WTC11 (cell line): ENCODE results near the gene PARVB. TPM values are rescaled to one million over a fixed set of nuclear protein-coding genes. Genes with fewer than 3 reads are reported as not detected.
A peak's percentile ranks its signal among the peaks of the same experiment; 100 is the strongest.

Experiments used
- ATAC-seq: fragments of 200-7000 bp; cut with Tn5 transposase; 2 replicates; pipeline ENCODE4 v1.10.0; 2021; ENCODE audit warnings: mild to moderate bottlenecking, moderate library complexity
- CTCF ChIA-PET: fragments of 300-600 bp; sonication (Branson Sonifier 250); formaldehyde crosslinking; loops from one replicate; lab custom pipeline; 2021; ENCODE audit warnings: antibody characterized with exemption; lab: Charles Lee
- POLR2A ChIA-PET: fragments of 350-600 bp; sonication (Branson Sonifier 250); formaldehyde crosslinking; loops from one replicate; lab custom pipeline; 2021; ENCODE audit warnings: antibody characterized with exemption; lab: Charles Lee
- DNase-seq: peaks from one replicate; pipeline ENCODE4 v3.0.0; 2021; ENCODE audit warnings: low spot score
- H3K27ac Mint-ChIP-seq: 2 replicates; pipeline ENCODE4 v1.8.0; 2021; ENCODE audit warnings: mixed read lengths
- H3K27me3 Mint-ChIP-seq: 2 replicates; pipeline ENCODE4 v1.8.0; 2021; ENCODE audit warnings: low read depth, mild to moderate bottlenecking, moderate library complexity, mixed read lengths
- H3K36me3 Mint-ChIP-seq: 2 replicates; pipeline ENCODE4 v1.8.0; 2021; ENCODE audit warnings: mixed read lengths
- H3K4me1 Mint-ChIP-seq: 2 replicates; pipeline ENCODE4 v1.8.0; 2022; ENCODE audit warnings: mixed read lengths
- H3K4me3 Mint-ChIP-seq: 2 replicates; pipeline ENCODE4 v1.8.0; 2021; ENCODE audit warnings: mild to moderate bottlenecking, moderate library complexity, mixed read lengths
- H3K9me3 Mint-ChIP-seq: 2 replicates; pipeline ENCODE4 v1.8.0; 2021; ENCODE audit warnings: mixed read lengths
- CBFB ChIP-seq: sonication (generic); formaldehyde crosslinking; IDR thresholded peaks from 2 replicates; pipeline ENCODE4 v1.8.1; 2022; ENCODE audit warnings: mild to moderate bottlenecking, low read depth, missing genetic modification reagents
- ESRRA ChIP-seq: sonication (generic); formaldehyde crosslinking; IDR thresholded peaks from 2 replicates; pipeline ENCODE4 v1.8.1; 2022; ENCODE audit warnings: mild to moderate bottlenecking, missing genetic modification reagents, borderline replicate concordance
- GRHL2 ChIP-seq: fragments of 250-450 bp; sonication (Bioruptor Pico); IDR thresholded peaks from 2 replicates; pipeline ENCODE4 v1.8.0; 2022; ENCODE audit warnings: mild to moderate bottlenecking, moderate library complexity; ENCODE audit not compliant: insufficient replicate concordance, severe bottlenecking
- IRF2 ChIP-seq: sonication (generic); formaldehyde crosslinking; IDR thresholded peaks from 2 replicates; pipeline ENCODE4 v1.8.0; 2022; ENCODE audit warnings: low read depth, missing genetic modification reagents, borderline replicate concordance
- JAZF1 ChIP-seq: fragments of 250-450 bp; sonication (Bioruptor Pico); IDR thresholded peaks from 2 replicates; pipeline ENCODE4 v1.9.0; 2021; ENCODE audit warnings: moderate library complexity, mild to moderate bottlenecking, inconsistent platforms
- NFYB ChIP-seq: sonication (generic); formaldehyde crosslinking; conservative IDR thresholded peaks from 2 replicates; pipeline ENCODE4 v1.8.0; 2022; ENCODE audit warnings: low read depth, missing genetic modification reagents
- NR3C1 ChIP-seq: sonication (generic); formaldehyde crosslinking; conservative IDR thresholded peaks from 2 replicates; pipeline ENCODE4 v1.8.1; 2023; ENCODE audit warnings: low read depth, mild to moderate bottlenecking, missing genetic modification reagents
- PRRX2 ChIP-seq: fragments of 250-450 bp; sonication (Bioruptor Pico); IDR thresholded peaks from 2 replicates; pipeline ENCODE4 v1.8.0; 2021; ENCODE audit warnings: mild to moderate bottlenecking
- SMAD4 ChIP-seq: sonication (generic); formaldehyde crosslinking; IDR thresholded peaks from 2 replicates; pipeline ENCODE4 v1.8.0; 2022; ENCODE audit warnings: mild to moderate bottlenecking, missing genetic modification reagents
- TEAD1 ChIP-seq: sonication (generic); formaldehyde crosslinking; IDR thresholded peaks from 2 replicates; pipeline ENCODE4 v1.8.0; 2022; ENCODE audit warnings: mild to moderate bottlenecking, missing genetic modification reagents
- ZNF219 ChIP-seq: sonication (generic); formaldehyde crosslinking; IDR thresholded peaks from 2 replicates; pipeline ENCODE4 v1.8.0; 2023; ENCODE audit warnings: missing genetic modification reagents, mild to moderate bottlenecking, borderline replicate concordance
- ZNF232 ChIP-seq: sonication (generic); formaldehyde crosslinking; IDR thresholded peaks from 2 replicates; pipeline ENCODE4 v1.8.0; 2022; ENCODE audit warnings: mild to moderate bottlenecking, missing genetic modification reagents
- ZNF317 ChIP-seq: sonication (generic); formaldehyde crosslinking; IDR thresholded peaks from 2 replicates; pipeline ENCODE4 v1.8.1; 2023; ENCODE audit warnings: low read depth, mild to moderate bottlenecking, moderate library complexity, missing genetic modification reagents, borderline replicate concordance
- total RNA-seq: library from RNA; stranded (reverse); gene quantifications from 3 replicates; pipeline ENCODE4 v1.2.3, GENCODE V29; 2021
- TF ChIP-seq, protein P1 (sequence below): fragments of 250-450 bp; sonication (Bioruptor Pico); IDR thresholded peaks from 2 replicates; pipeline ENCODE4 v1.9.0; 2021; ENCODE audit warnings: moderate library complexity, mild to moderate bottlenecking, inconsistent platforms, borderline replicate concordance
- TF ChIP-seq, protein P2 (sequence below): sonication (generic); formaldehyde crosslinking; IDR thresholded peaks from 2 replicates; pipeline ENCODE4 v1.8.1; 2023; ENCODE audit warnings: mild to moderate bottlenecking, missing genetic modification reagents, moderate library complexity
- TF ChIP-seq, protein P3 (sequence below): sonication (generic); formaldehyde crosslinking; IDR thresholded peaks from 2 replicates; pipeline ENCODE4 v1.8.1; 2022; ENCODE audit warnings: low read depth, missing genetic modification reagents, borderline replicate concordance
- TF ChIP-seq, protein P4 (sequence below): fragments of 250-450 bp; sonication (Bioruptor Pico); IDR thresholded peaks from 2 replicates; pipeline ENCODE4 v1.8.0; 2021; ENCODE audit warnings: mild to moderate bottlenecking
- TF ChIP-seq, protein P5 (sequence below): sonication (generic); formaldehyde crosslinking; IDR thresholded peaks from 2 replicates; pipeline ENCODE4 v1.8.0; 2022; ENCODE audit warnings: mild to moderate bottlenecking, missing genetic modification reagents
- TF ChIP-seq, protein P6 (sequence below): sonication (generic); formaldehyde crosslinking; IDR thresholded peaks from 2 replicates; pipeline ENCODE4 v1.8.1; 2022; ENCODE audit warnings: low read depth, mild to moderate bottlenecking, moderate library complexity, missing genetic modification reagents, borderline replicate concordance
- TF ChIP-seq, protein P7 (sequence below): sonication (generic); formaldehyde crosslinking; IDR thresholded peaks from 2 replicates; pipeline ENCODE4 v1.8.1; 2022; ENCODE audit warnings: mild to moderate bottlenecking, missing genetic modification reagents, moderate library complexity, borderline replicate concordance
- TF ChIP-seq, protein P8 (sequence below): sonication (generic); formaldehyde crosslinking; IDR thresholded peaks from 2 replicates; pipeline ENCODE4 v1.8.1; 2023; ENCODE audit warnings: mild to moderate bottlenecking, missing genetic modification reagents, moderate library complexity

The PARVB gene
- total RNA-seq, 1 experiment from 2014 or later, result 3.3 TPM

DNA sequence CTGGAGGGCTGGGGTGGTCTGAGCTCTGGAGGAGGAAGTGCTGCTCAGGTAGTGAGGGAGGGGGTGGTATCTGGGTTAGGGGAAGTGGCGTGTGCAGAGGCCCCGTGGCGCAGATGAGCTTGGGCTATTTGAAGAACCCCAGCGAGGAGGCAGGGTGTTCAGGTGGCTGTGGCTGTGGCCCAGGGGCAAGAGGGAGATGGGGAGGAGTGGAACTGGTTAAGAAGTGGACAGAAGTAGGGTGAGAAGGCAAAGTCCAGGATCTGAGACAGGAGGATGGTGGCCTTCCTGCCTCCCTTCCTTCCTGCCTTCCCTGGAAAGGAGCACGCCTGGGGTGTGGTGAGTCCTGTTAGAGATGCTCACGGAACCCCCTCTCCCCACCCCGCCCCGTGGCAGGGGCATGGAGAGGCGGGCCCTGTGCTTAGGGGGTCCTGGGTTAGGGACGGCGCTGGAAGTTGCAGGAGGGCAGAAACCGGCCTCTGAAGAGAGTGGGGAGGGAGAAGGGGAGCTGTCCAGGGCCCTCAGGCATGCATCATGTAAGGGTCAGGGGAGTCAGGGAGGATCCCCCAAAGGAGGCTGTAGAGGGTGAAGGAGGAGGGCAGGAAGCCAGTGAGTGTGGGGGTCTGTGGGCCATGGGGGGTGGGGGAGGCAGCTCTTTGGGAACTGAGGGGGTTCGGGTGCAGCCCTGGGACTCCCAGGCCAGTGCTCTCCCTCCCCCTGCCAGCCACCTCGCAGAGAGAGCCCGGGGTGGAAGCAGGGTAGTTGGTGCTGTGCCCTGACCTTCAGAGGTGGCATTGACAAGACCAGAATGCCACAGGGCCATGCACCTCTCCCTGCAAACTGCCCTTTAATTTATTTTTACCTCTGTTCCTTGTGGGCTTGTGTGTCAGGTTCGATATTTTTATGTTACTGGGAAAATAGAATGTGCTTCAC is 92.9 kb downstream of the PARVB start:
- TF ChIP-seq NFYB, result no peak
- no peak for TF ChIP-seq GRHL2
- TF ChIP-seq, protein P1, sequence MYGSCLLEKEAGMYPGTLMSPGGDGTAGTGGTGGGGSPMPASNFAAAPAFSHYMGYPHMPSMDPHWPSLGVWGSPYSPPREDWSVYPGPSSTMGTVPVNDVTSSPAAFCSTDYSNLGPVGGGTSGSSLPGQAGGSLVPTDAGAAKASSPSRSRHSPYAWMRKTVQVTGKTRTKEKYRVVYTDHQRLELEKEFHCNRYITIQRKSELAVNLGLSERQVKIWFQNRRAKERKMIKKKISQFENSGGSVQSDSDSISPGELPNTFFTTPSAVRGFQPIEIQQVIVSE (CRISPR knock-in tag), result no peak
- no peak for TF ChIP-seq NR3C1 (CRISPR knock-in tag)
- TF ChIP-seq ZNF317 (CRISPR knock-in tag), result no peak
- no peak for TF ChIP-seq TEAD1 (CRISPR knock-in tag)
- TF ChIP-seq, protein P2, sequence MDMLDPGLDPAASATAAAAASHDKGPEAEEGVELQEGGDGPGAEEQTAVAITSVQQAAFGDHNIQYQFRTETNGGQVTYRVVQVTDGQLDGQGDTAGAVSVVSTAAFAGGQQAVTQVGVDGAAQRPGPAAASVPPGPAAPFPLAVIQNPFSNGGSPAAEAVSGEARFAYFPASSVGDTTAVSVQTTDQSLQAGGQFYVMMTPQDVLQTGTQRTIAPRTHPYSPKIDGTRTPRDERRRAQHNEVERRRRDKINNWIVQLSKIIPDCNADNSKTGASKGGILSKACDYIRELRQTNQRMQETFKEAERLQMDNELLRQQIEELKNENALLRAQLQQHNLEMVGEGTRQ, result no peak
- TF ChIP-seq, protein P3, sequence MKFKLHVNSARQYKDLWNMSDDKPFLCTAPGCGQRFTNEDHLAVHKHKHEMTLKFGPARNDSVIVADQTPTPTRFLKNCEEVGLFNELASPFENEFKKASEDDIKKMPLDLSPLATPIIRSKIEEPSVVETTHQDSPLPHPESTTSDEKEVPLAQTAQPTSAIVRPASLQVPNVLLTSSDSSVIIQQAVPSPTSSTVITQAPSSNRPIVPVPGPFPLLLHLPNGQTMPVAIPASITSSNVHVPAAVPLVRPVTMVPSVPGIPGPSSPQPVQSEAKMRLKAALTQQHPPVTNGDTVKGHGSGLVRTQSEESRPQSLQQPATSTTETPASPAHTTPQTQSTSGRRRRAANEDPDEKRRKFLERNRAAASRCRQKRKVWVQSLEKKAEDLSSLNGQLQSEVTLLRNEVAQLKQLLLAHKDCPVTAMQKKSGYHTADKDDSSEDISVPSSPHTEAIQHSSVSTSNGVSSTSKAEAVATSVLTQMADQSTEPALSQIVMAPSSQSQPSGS (CRISPR knock-in tag), result no peak
- no peak for TF ChIP-seq ESRRA
- no peak for TF ChIP-seq ZNF232 (CRISPR knock-in tag)
- TF ChIP-seq, protein P4, sequence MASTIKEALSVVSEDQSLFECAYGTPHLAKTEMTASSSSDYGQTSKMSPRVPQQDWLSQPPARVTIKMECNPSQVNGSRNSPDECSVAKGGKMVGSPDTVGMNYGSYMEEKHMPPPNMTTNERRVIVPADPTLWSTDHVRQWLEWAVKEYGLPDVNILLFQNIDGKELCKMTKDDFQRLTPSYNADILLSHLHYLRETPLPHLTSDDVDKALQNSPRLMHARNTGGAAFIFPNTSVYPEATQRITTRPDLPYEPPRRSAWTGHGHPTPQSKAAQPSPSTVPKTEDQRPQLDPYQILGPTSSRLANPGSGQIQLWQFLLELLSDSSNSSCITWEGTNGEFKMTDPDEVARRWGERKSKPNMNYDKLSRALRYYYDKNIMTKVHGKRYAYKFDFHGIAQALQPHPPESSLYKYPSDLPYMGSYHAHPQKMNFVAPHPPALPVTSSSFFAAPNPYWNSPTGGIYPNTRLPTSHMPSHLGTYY (CRISPR knock-in tag), result no peak
- TF ChIP-seq, protein P5, sequence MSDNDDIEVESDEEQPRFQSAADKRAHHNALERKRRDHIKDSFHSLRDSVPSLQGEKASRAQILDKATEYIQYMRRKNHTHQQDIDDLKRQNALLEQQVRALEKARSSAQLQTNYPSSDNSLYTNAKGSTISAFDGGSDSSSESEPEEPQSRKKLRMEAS (CRISPR knock-in tag), result no peak
- TF ChIP-seq JAZF1 (CRISPR knock-in tag), result no peak
- Mint-ChIP-seq H3K27me3 (no peaks in the 10 kb centered on the region), H3K4me1 (peaks cover 9% of the 10 kb centered on the region), H3K27ac (0 out of 2 replicates have a peak overlapping the region, but pooled peaks have one; percentile 3), H3K36me3 (no peaks in the 10 kb centered on the region), H3K4me3 (no peak overlapping the region), H3K9me3 (peaks cover 5% of the 10 kb centered on the region; the same call in 1 of the 2 replicates)
- ATAC-seq, result no peak
- ChIA-PET CTCF (interaction anchor here (1.0 to 1.1 kb wide), 2 partner anchors 124 to 126 kb away, joined by 3 read pairs; no protein-coding TSS in a partner anchor), POLR2A (interaction anchor here (1.4 kb wide), 1 partner anchor 9 kb away, joined by 4 read pairs; no protein-coding TSS in a partner anchor)
- no peak for DNase-seq

DNA sequence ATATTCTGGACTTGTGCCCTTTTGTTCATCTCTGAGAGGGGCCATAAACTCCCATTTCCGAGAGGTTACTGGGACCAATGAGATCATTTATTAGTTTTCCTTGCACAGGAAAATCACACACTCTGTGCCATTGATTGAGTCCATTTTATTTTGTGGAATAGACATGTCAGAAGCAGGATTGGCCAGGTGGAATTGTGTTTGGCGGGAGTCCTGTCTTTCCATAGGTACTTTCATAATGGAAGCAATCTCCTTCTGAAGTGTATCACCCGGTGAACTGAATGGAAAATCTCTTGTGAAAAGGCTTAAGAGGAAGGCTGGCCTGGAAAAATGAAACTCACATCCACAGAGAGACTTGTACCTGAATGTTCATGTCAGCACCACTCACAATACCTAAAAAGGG is 93.6 kb downstream of the PARVB start:
- ATAC-seq, result no peak
- H3K4me3 Mint-ChIP-seq, result no peak overlapping the region
- TF ChIP-seq PRRX2 (CRISPR knock-in tag) (no peak), SMAD4 (no peak), ZNF317 (CRISPR knock-in tag) (no peak), IRF2 (CRISPR knock-in tag) (no peak), ZNF219 (CRISPR knock-in tag) (no peak), CBFB (CRISPR knock-in tag) (no peak)
- TF ChIP-seq, protein P6, sequence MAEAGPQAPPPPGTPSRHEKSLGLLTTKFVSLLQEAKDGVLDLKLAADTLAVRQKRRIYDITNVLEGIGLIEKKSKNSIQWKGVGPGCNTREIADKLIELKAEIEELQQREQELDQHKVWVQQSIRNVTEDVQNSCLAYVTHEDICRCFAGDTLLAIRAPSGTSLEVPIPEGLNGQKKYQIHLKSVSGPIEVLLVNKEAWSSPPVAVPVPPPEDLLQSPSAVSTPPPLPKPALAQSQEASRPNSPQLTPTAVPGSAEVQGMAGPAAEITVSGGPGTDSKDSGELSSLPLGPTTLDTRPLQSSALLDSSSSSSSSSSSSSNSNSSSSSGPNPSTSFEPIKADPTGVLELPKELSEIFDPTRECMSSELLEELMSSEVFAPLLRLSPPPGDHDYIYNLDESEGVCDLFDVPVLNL (CRISPR knock-in tag), result no peak
- TF ChIP-seq, protein P2, result no peak
- TF ChIP-seq, protein P7, sequence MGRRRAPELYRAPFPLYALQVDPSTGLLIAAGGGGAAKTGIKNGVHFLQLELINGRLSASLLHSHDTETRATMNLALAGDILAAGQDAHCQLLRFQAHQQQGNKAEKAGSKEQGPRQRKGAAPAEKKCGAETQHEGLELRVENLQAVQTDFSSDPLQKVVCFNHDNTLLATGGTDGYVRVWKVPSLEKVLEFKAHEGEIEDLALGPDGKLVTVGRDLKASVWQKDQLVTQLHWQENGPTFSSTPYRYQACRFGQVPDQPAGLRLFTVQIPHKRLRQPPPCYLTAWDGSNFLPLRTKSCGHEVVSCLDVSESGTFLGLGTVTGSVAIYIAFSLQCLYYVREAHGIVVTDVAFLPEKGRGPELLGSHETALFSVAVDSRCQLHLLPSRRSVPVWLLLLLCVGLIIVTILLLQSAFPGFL (CRISPR knock-in tag), result no peak
- TF ChIP-seq, protein P8, sequence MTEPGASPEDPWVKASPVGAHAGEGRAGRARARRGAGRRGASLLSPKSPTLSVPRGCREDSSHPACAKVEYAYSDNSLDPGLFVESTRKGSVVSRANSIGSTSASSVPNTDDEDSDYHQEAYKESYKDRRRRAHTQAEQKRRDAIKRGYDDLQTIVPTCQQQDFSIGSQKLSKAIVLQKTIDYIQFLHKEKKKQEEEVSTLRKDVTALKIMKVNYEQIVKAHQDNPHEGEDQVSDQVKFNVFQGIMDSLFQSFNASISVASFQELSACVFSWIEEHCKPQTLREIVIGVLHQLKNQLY (CRISPR knock-in tag), result no peak

More for the DNA sequence above, 93.6 kb downstream of the PARVB start:
- Mint-ChIP-seq H3K9me3 (peaks cover 11% of the 10 kb centered on the region), H3K36me3 (no peaks in the 10 kb centered on the region; the same call in 1 of the 2 replicates), H3K4me1 (peaks cover 5% of the 10 kb centered on the region), H3K27ac (no peak overlapping the region), H3K27me3 (no peaks in the 10 kb centered on the region)
- CTCF ChIA-PET, result no interaction called here
- DNase-seq, result no peak
- POLR2A ChIA-PET, result no interaction called here
